Fibroblast of peridontal ligament (primary cell): ENCODE results near the gene GPHN.

Experiments
- DNase-seq: peaks from one replicate; pipeline ENCODE4 v3.0.0-alpha.2; 2010; ENCODE audit errors: extremely low read depth

The GPHN gene

DNA sequence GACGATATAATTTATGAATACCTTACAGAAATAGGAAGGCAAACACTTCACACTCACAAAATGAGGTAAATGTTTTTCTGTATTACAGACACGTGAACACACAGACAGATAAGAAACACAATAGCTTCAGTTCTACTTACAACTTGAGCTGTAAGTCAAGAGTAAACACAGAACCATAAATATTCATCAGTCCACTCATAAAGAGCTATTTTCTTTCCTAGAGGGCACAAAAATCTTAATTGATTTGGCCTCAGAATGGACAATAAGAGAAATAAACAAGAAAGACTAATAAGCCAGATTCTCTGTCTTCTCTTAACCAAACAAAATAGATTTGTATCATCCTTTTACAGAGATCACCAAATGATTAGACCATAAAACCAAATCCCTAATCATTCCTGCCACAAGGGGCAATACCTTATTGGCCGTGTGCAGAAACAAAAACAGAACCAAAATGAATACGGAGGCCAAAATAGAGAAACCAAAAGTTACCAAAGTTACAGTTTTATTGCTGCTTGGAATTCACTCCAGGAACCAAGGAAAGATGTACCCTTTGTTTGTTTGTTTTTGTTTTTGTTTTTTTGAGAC is 643.2 kb downstream of the GPHN start:
- DNase-seq, result peak; percentile 38

GRCh38 chr14:67158566-67158965 is 650.6 kb downstream of the GPHN start:
- no peak for DNase-seq

DNA sequence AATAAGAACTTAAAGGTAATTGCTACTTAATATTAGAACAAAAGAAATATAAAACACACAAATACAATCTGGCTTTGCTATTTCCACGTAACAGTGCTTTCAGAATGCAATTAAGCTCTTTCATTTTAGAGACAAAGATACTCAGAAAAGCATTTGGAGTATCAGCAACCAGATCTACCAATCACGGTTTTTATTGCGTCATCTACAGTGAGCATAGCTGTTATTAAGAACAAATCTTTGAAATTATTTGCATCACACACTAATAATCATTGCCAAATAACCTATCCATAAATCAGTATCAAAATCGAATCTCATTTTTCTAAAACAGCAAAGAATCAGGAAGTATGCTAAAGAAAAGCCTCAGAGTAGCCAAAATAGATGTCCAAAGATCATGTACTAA is 654.4 kb downstream of the GPHN start:
- DNase-seq, result no peak

DNA sequence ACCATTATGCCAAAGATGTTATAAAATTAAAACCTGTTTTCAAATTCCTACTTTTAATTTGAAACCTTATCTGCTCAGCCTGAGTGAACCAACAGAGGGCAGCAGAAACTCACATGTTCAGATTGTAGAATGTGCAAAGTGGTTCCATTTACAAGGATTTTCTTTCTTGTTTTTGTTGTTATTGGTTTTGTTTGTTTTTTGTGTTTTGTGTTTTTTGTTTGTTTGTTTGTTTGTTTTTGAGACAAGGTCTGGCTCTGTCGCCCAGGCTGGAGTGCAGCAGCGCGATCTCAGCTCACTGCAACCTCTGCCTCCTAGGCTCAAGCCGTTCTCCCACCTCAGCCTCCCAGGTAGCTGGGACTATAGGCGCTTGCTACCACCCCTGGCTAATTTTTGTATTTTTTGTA is 658.5 kb downstream of the GPHN start:
- peak; percentile 75 for DNase-seq

GRCh38 chr14:67167420-67168109 is 659.6 kb downstream of the GPHN start:
- DNase-seq, result peak; percentile 8

GRCh38 chr14:67168110-67168441 is 660.1 kb downstream of the GPHN start:
- no peak for DNase-seq

GRCh38 chr14:67170660-67171059 is 662.7 kb downstream of the GPHN start:
- DNase-seq, result no peak

- no peak for DNase-seq
Observed at GRCh38 chr14:67172056-67172455, 664.1 kb downstream of the GPHN start.

GRCh38 chr14:67172520-67172919 is 664.6 kb downstream of the GPHN start:
- no peak for DNase-seq

GRCh38 chr14:67173719-67174118 is 665.8 kb downstream of the GPHN start:
- DNase-seq, result no peak

DNA sequence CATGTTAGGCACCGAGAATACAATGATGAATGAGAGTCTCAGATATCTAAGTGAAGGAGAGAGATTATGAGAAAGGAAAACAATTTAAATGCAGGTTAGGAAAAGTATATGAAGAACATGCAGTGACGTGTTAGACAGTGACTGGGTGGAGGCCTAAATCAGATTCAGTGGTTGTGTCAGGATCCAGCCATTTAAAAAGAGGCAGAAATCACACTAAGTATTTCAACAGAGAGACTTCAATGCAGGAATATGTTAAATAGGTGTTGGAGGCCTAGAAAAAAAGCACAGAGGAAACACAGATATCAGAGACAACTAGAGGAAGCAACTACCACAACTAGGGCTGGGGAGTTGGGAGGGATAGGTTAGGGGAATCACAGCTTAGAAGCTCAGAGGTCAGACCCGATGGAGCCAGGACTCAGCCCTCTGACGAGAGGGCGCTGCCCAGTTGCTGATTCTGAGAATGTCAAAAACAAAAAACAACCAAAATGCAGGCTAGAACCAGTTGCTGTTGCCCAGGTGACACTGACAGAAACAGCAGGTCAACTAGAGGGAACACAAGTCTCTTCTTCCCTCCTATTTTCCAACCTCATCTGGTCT is 678.3 kb downstream of the GPHN start:
- no peak for DNase-seq

DNA sequence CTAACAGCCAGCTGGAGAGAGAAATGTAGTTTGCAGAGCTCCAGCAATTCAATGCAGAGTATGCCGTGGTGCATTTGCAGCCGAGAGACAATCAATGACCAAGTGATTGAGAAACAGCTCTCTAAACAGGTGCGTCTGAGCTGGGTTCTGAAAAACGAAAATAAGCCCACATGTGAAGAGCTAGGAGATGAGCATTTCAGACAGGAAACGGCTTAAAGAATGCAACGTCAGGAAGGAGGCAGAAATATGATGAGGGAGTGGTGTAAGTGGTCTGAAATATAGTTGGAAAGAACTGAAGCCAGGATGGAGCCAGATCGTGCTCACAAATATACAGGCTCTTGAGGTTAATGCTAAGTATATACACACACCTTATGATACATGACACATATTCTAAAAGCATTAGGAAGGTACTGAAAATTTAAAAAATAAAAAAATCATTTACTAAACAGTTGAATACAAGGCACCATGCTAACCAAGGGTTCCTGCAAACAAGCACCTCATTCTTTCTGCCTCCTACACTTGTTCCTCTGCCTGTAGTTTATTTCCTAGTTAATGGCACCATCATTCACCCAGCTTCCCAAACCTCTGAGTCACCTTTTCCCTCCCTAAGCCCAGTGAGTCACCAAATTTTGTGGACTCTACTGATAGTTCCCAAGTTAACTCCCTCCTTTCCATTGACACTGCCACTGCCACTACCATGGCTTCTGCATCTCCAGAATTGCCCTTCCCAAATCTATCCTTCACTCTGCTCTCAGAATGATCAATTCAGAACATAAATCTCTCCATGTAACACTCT is 679.0 kb downstream of the GPHN start:
- DNase-seq, result peak; percentile 73

DNA sequence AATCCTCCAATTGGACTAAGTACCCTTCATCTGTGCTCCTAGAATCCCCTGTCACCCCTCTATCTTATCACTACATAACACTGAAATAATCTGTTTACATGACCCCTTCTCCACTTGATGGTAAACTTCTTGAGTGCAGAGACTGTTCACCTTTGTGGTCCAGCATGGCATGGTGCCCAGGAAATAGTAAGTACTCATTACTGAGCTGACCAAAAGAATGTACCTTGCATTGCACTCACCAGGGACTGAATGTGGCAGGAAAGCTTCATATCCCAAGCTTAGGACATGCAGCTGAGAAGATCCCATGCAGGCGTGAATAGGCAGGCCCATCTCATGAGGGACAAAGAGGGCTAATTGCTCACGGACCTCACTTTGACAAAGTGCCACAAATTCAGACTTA is 679.9 kb downstream of the GPHN start:
- DNase-seq, result peak; percentile 10

DNA sequence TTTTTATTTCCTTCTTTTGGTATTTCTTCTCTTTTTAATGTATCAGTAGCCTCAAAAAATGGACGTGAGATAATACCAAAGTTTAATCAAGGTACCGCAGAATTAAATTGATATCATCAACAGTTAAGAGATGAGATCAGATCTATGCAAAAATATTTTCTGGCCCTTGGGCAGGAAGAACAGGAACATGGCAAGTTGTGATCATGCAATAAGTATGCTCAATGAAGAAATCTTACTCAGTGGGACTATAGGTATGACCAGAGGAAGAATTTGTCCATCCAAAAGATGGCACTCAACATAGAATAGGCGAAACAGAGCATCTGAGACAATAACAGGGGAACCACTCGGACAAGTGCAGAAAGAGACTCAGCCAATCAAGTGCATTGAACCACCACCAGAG is 680.4 kb downstream of the GPHN start:
- DNase-seq, result no peak

DNA sequence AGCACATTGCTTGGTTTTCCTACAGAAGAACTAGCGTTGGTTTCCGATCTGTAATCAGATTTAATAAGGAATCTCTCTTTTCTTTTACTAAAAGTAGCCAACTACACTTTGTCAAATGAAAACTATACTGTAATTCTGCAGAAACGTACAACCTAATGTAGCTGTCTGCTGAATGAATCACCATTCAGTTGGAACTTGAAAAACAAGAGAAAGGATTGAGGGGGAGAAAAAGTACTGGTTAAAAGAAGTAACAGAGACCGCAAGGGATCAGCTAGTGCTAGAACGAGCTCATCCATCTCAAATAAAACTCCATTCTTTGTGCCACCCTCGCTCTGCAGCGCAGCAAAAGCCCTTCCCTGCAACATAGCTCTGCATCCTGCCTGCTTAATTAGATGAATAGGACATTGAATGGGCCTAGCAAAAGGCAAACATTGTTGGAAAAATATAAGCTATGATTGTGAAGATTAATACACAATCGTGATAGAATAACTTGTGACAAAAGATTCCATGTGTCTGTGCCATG is 683.9 kb downstream of the GPHN start:
- DNase-seq, result peak; percentile 31

DNA sequence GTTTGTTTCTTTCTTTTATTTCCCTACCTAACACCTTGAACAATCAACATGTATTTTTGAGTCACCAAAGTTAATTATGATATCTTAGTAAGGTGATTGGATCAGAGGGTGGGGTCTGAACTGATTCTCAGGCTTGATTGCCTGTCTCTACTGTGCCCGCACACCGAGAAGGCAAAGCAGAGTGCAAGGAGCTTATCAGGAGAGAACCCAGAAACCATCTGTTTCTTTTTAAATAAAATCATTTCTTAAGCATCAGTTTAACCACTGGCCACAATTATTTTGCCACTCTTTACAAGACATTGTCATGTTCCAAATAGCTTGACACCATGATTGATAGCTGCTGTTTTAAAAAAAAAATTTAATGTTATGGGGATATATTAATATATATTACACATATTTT is 684.4 kb downstream of the GPHN start:
- DNase-seq, result no peak

- DNase-seq, result no peak
Observed at GRCh38 chr14:67195279-67195678, 687.3 kb downstream of the GPHN start.

GRCh38 chr14:67199016-67199415 is 691.1 kb downstream of the GPHN start:
- no peak for DNase-seq

DNA sequence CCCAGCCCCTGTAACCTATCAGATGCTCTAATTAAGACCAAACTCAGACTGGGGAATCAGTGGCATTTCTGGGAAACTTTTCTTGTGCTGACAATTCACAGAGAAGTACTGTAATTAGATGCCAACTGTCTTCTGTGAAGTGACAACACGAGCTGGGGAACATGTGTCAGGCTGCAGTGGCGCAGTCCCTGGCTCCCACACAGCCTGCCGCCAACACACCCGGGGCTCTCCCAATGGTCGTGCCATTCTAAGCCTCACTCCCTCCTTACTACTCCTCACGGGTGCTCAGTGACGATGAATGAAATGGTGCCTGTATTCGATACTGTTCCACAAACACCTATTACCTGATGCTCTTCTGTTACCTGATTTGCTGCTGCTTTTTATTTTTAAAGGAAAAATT is 699.9 kb downstream of the GPHN start:
- no peak for DNase-seq

GRCh38 chr14:67218126-67218525 is 710.2 kb downstream of the GPHN start:
- no peak for DNase-seq

GRCh38 chr14:67221248-67221981 is 713.5 kb downstream of the GPHN start:
- peak; percentile 23 for DNase-seq

GRCh38 chr14:67221982-67222328 is 714.0 kb downstream of the GPHN start:
- no peak for DNase-seq
